Mononuclear cell (primary cell): ENCODE data around the gene EVPL. TPM values are rescaled to one million over a fixed set of nuclear protein-coding genes. Genes with fewer than 3 reads are reported as not detected.
"Not testable (repeated sequence)": the region's sequence is repeated elsewhere in the genome, so short reads cannot be mapped to it uniquely, and the experiment has no call there.

Experiments
- H3K27me3 ChIP-seq: 2 replicates; pipeline ENCODE4 v1.6.0; 2011; ENCODE audit warnings: low read length, control low read depth; ENCODE audit not compliant: insufficient read depth
- H3K4me1 ChIP-seq: 2 replicates; pipeline ENCODE4 v1.5.1; 2011; ENCODE audit warnings: mild to moderate bottlenecking, low read length, control low read depth; ENCODE audit not compliant: insufficient read depth
- H3K4me3 ChIP-seq: 2 replicates; pipeline ENCODE4 v1.5.1; 2011; ENCODE audit warnings: mild to moderate bottlenecking, low read length, moderate library complexity
- H3K9me3 ChIP-seq: 2 replicates; pipeline ENCODE4 v1.5.1; 2011; ENCODE audit warnings: low read depth, mild to moderate bottlenecking, control low read depth, low read length
- total RNA-seq: library from RNA; depleted of rRNA; stranded (reverse); fragments of >200 nt; gene quantifications from one replicate; pipeline ENCODE4 v1.2.3, GENCODE V29; 2012

The EVPL gene
- total RNA-seq, 1 donor: under 0.01 TPM

- Histone ChIP-seq H3K9me3 (no peaks in the 10 kb centered on the region), H3K4me3 (peak overlapping the region; percentile 79), H3K4me1 (peaks cover 42% of the 10 kb centered on the region), H3K27me3 (no peaks in the 10 kb centered on the region)
Observed at GRCh38 chr17:75979705-75980187, 47.4 kb downstream of the EVPL start.

GRCh38 chr17:75978938-75979704 is 48.0 kb downstream of the EVPL start, which contains the start of the genes ACOX1 and TEN1:
TSS of gene ACOX1 (minus strand) at chr17:75979166. CDS start at chr17:75979073, 93 bp downstream.
TSS of gene TEN1 (plus strand) at chr17:75979240. CDS start at chr17:75986193, 6,953 bp downstream.
- H3K27me3 ChIP-seq: no peaks in the 10 kb centered on the region
- no peaks in the 10 kb centered on the region for H3K9me3 ChIP-seq
- H3K4me1 ChIP-seq: peaks cover 42% of the 10 kb centered on the region
- H3K4me3 ChIP-seq: peak within 1 kb of the TSS; percentile 79

- no peaks in the 10 kb centered on the region for H3K27me3 ChIP-seq
- no peak overlapping the region for H3K4me3 ChIP-seq
- H3K4me1 ChIP-seq: peaks cover 35% of the 10 kb centered on the region
- H3K9me3 ChIP-seq: no peaks in the 10 kb centered on the region
Observed at GRCh38 chr17:75976175-75976848, 50.8 kb downstream of the EVPL start.

- H3K9me3 ChIP-seq: no peaks in the 10 kb centered on the region
- no peaks in the 10 kb centered on the region for H3K27me3 ChIP-seq
- peaks cover 38% of the 10 kb centered on the region for H3K4me1 ChIP-seq
- no peak overlapping the region for H3K4me3 ChIP-seq
Observed at GRCh38 chr17:75975757-75976174, 51.3 kb downstream of the EVPL start.

GRCh38 chr17:75975187-75975586 is 51.9 kb downstream of the EVPL start:
- not testable (repeated sequence) for H3K4me3 ChIP-seq, H3K27me3 ChIP-seq, H3K9me3 ChIP-seq
- H3K4me1 ChIP-seq: peaks cover 38% of the 10 kb centered on the region

- Histone ChIP-seq H3K4me1 (peaks cover 30% of the 10 kb centered on the region), H3K9me3 (no peaks in the 10 kb centered on the region), H3K4me3 (no peak overlapping the region), H3K27me3 (no peaks in the 10 kb centered on the region)
Observed at GRCh38 chr17:75970626-75971025, 56.5 kb downstream of the EVPL start.

- H3K4me3 ChIP-seq: no peak overlapping the region
- H3K9me3 ChIP-seq: no peaks in the 10 kb centered on the region
- H3K27me3 ChIP-seq: no peaks in the 10 kb centered on the region
- peaks cover 30% of the 10 kb centered on the region for H3K4me1 ChIP-seq
Observed at GRCh38 chr17:75970011-75970523, 57.0 kb downstream of the EVPL start.

- H3K4me1 ChIP-seq: peaks cover 33% of the 10 kb centered on the region
- not testable (repeated sequence) for H3K27me3 ChIP-seq, H3K4me3 ChIP-seq, H3K9me3 ChIP-seq
Observed at GRCh38 chr17:75969044-75969443, 58.1 kb downstream of the EVPL start.

GRCh38 chr17:75965468-75965867 is 61.6 kb downstream of the EVPL start:
- Histone ChIP-seq H3K4me1 (peaks cover 31% of the 10 kb centered on the region), H3K4me3 (no peak overlapping the region), H3K27me3 (no peaks in the 10 kb centered on the region), H3K9me3 (no peaks in the 10 kb centered on the region)

- no peaks in the 10 kb centered on the region for H3K27me3 ChIP-seq
- no peak overlapping the region for H3K4me3 ChIP-seq
Observed at GRCh38 chr17:75959839-75960511, 67.1 kb downstream of the EVPL start.

GRCh38 chr17:75959051-75959838 is 67.9 kb downstream of the EVPL start:
- no peaks in the 10 kb centered on the region for H3K9me3 ChIP-seq
- H3K4me1 ChIP-seq: peaks cover 11% of the 10 kb centered on the region
- H3K27me3 ChIP-seq: no peaks in the 10 kb centered on the region
- no peak overlapping the region for H3K4me3 ChIP-seq

More at GRCh38 chr17:75959839-75960511, 67.1 kb downstream of the EVPL start:
- H3K4me1 ChIP-seq: peaks cover 12% of the 10 kb centered on the region
- no peaks in the 10 kb centered on the region for H3K9me3 ChIP-seq
